Stomach (tissue), 4 donors: ENCODE measurements around the gene RERE.

Experiments
- EP300 ChIP-seq: sonication (generic); formaldehyde crosslinking; IDR thresholded peaks from one replicate; pipeline ENCODE4 v1.6.1; 2017; ENCODE audit warnings: antibody characterized with exemption
- POLR2A ChIP-seq, 4 donors: fragments of 450-650 bp; IDR thresholded peaks; one replicate each; pipeline ENCODE4 v1.6.1; 2016; ENCODE audit warnings: antibody characterized with exemption in 4 of 4, control low read depth in 2 of 4, mild to moderate bottlenecking in 1 of 4, moderate library complexity in 1 of 4
- POLR2AphosphoS5 ChIP-seq, 3 donors: sonication (generic); formaldehyde crosslinking; IDR thresholded peaks; one replicate each; pipeline ENCODE4 v1.6.1; 2016; ENCODE audit warnings: antibody characterized with exemption in 3 of 3
- TF ChIP-seq, protein P1 (sequence below), 7 experiments: fragments of 450-650 bp in 4 of 7; fragments of 200-600 bp in 3 of 7; sonication (generic) in 3 of 7; IDR thresholded peaks; one replicate each; pipeline ENCODE4 v1.5.1; 2016 to 2019; ENCODE audit warnings: antibody characterized with exemption in 7 of 7, control low read depth in 2 of 7, mild to moderate bottlenecking in 1 of 7

DNA sequence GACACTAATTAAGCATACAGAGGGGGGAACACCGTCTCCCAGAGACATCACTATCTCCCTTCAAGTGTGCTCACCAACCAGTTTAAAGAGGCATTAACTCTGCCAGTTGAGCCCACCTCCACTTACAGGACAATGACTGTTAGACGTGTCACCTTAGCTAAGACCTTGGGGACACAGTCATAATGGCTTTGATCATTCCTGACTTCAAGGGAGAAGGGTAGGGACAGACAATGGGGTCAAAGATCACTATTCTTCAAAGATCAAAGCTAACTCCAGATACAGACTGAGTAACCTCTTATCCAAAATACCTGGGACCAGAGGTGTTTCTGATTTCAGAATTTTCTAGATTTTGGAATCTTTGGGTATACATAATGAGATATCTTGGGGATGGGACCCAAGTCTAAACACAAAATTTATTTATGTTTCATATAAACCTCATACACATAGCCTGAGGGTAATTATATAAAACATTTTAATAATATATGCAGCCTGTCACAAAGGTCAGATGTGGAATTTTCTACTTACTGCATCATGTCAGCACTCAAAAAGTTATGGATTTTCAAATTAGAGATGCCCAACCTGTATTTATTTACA lies 253.4 kb downstream of the RERE start:
- TF ChIP-seq EP300 (no peak), POLR2A (IDR thresholded peaks at IDR 0.05) (no peak), POLR2AphosphoS5 (IDR thresholded peaks at IDR 0.05) (no peak)
- TF ChIP-seq, protein P1, sequence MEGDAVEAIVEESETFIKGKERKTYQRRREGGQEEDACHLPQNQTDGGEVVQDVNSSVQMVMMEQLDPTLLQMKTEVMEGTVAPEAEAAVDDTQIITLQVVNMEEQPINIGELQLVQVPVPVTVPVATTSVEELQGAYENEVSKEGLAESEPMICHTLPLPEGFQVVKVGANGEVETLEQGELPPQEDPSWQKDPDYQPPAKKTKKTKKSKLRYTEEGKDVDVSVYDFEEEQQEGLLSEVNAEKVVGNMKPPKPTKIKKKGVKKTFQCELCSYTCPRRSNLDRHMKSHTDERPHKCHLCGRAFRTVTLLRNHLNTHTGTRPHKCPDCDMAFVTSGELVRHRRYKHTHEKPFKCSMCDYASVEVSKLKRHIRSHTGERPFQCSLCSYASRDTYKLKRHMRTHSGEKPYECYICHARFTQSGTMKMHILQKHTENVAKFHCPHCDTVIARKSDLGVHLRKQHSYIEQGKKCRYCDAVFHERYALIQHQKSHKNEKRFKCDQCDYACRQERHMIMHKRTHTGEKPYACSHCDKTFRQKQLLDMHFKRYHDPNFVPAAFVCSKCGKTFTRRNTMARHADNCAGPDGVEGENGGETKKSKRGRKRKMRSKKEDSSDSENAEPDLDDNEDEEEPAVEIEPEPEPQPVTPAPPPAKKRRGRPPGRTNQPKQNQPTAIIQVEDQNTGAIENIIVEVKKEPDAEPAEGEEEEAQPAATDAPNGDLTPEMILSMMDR (IDR thresholded peaks at IDR 0.05), result no peak
